Stimulated activated naive CD8-positive, alpha-beta T cell treated with anti-CD3 and anti-CD28 coated beads, Interleukin-15, Interleukin-2, amounts not matched to agents 100 ng/mL and 50 ng/mL, for 24 hours (primary cell): ENCODE measurements around the gene ABHD8.
"Not testable (repeated sequence)": the region's sequence is repeated elsewhere in the genome, so short reads cannot be mapped to it uniquely, and the experiment has no call there.

Experiments
- H3K27ac Mint-ChIP-seq: one replicate; pipeline ENCODE4 v1.8.0; 2021; ENCODE audit warnings: mild to moderate bottlenecking, mixed read lengths
- H3K27me3 Mint-ChIP-seq: one replicate; pipeline ENCODE4 v1.8.0; 2021; ENCODE audit warnings: mixed read lengths
- H3K36me3 Mint-ChIP-seq: one replicate; pipeline ENCODE4 v1.8.0; 2021; ENCODE audit warnings: low read depth, mixed read lengths
- H3K4me1 Mint-ChIP-seq: one replicate; pipeline ENCODE4 v1.8.0; 2021; ENCODE audit warnings: low read depth, mixed read lengths
- H3K4me3 Mint-ChIP-seq: one replicate; pipeline ENCODE4 v1.8.0; 2021; ENCODE audit warnings: mild to moderate bottlenecking, mixed read lengths
- H3K9me3 Mint-ChIP-seq: one replicate; pipeline ENCODE4 v1.8.0; 2021; ENCODE audit warnings: mixed read lengths

The ABHD8 gene

DNA sequence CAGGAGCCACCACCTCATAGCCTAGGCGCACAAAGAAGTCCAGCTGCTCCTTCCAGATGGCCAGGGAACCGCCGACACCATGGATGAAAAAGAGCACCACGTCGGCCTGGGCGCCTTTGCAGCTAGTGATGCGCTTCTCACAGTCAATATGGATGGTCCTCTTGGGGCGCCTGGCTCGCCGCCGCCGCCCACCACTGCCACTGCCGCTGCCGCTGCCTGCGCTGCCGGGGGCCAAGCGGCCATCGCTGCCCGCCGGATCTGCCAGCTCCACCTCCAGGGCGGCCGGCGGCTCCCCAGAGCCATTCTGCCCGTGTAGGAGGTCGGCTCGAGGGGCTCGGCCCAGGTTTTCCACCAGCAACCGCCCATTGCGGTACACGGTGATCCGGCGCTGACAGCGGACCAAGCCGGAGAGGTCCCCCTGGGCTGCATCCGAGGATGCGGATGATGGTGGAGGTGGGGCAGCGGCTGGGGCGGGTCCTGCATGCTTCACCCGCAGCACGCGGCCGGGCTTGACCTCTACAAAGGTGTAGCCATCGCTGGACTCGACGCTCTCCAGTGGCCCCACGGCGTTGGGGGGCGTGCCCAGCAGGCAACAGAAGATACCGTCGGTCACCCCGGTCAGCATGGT is 2.1 kb downstream of the ABHD8 start:
- Mint-ChIP-seq H3K36me3 (peaks cover 14% of the 10 kb centered on the region), H3K4me3 (no peak overlapping the region), H3K9me3 (no peaks in the 10 kb centered on the region), H3K27ac (no peak overlapping the region), H3K4me1 (peaks cover 35% of the 10 kb centered on the region), H3K27me3 (no peaks in the 10 kb centered on the region)

DNA sequence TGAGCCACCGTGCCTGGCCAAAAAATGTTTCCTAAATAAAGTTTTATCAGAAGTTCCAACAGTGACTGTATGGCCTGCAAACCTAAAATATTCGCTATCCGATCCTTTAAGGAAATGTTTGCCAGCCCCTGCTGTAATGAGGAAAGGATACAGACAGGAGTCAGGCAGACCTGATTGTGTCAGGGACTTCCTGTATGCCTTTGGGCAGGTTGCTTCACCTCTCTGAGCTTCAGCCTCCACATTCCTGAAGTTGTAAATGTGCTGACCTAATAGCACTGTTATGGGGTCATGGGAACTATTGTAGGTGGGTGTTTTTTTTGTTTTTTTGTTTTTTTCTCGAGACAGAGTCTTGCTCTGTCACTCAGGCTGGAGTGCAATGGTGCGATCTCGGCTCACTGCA is 6.2 kb downstream of the ABHD8 start:
- Mint-ChIP-seq H3K27ac (no peak overlapping the region), H3K9me3 (no peaks in the 10 kb centered on the region), H3K4me1 (peaks cover 22% of the 10 kb centered on the region), H3K27me3 (no peaks in the 10 kb centered on the region), H3K4me3 (no peak overlapping the region), H3K36me3 (peaks cover 15% of the 10 kb centered on the region)

DNA sequence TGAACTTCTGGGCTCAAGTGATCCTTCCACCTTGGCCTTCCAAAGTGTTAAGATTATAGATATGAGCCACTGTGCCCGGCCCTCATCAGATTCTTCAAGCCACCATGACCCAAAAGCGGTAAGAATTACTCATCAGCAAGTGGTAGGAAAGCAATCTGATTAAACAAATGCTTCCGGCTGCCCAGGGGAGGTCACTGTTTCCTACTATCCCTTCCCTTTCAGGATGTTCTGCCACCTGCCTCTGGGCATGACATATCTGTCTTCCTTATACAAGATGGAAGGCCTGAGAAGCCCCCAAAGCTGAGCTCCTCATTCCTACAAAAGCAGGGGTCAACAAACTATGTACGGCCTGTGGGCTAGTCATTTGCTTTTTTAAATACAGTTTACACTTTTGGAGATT is 7.0 kb downstream of the ABHD8 start:
- H3K27ac Mint-ChIP-seq = no peak overlapping the region
- H3K4me3 Mint-ChIP-seq = no peak overlapping the region
- no peaks in the 10 kb centered on the region for H3K9me3 Mint-ChIP-seq
- H3K36me3 Mint-ChIP-seq = peaks cover 13% of the 10 kb centered on the region
- peaks cover 23% of the 10 kb centered on the region for H3K4me1 Mint-ChIP-seq
- no peaks in the 10 kb centered on the region for H3K27me3 Mint-ChIP-seq

DNA sequence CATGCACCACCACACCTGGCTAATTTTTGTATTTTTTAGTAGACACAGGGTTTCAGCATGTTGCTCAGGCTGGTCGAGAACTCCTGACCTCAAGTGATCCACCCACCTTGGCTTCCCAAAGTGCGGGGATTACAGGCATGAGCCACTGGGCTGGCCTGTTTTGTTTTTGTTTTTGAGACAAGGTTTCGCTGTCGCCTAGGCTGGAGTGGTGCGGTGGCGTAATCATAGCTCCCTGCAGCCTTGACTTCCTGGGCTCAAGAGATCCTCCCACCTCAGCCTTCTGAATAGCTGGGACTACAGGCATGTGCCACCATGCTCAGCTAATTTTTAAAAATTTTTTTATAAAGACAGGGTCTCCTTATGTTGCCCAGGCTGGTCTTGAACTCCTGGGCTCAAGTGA is 7.7 kb downstream of the ABHD8 start:
- Mint-ChIP-seq H3K36me3 (peaks cover 13% of the 10 kb centered on the region), H3K4me1 (peaks cover 23% of the 10 kb centered on the region)
- H3K4me3 Mint-ChIP-seq, H3K9me3 Mint-ChIP-seq, H3K27me3 Mint-ChIP-seq, H3K27ac Mint-ChIP-seq: not testable (repeated sequence)

DNA sequence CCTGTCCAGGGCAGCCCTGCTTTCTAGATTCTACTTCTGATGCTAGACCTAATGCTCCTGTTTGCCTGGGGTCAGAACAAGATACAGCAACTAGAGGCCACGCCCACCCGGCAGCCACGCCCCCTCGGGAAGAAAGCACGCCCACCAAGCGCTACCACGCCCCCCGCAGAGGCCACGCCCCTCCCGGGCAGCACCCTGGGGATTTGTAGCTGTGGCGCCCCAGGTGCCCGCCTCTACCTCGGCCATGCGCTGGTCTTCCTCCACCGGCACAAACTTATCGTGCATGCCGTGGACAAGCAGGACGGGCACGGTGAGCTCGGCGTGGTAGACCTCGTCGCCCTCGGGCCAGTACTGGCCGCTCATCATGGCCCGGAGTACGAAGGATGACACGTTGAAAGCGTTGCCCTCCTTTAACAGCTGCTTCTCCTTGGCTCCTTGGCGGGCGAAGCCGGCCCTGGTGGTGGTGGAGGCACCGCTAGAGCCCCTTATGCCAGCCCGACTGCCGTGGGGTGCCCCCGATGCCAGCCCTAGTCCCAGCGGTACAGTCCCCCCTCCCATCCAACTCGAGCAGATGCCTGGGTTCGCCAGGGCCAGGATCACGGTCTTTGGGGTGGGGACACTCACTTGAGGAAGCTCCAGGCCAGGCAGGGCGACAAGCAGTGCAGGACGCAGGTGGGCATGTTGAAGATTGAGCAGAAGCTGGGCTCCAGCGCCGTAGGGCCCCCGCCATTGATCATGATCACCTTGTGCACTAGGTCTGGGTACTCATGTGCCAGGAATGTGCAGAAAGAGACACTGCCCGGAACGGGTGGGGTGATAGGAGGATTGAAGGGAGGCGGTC is 9.0 kb downstream of the ABHD8 start:
- H3K4me3 Mint-ChIP-seq = no peak overlapping the region
- H3K27ac Mint-ChIP-seq = no peak overlapping the region
- no peaks in the 10 kb centered on the region for H3K27me3 Mint-ChIP-seq
- no peaks in the 10 kb centered on the region for H3K9me3 Mint-ChIP-seq
- H3K36me3 Mint-ChIP-seq = peaks cover 13% of the 10 kb centered on the region
- peaks cover 23% of the 10 kb centered on the region for H3K4me1 Mint-ChIP-seq

DNA sequence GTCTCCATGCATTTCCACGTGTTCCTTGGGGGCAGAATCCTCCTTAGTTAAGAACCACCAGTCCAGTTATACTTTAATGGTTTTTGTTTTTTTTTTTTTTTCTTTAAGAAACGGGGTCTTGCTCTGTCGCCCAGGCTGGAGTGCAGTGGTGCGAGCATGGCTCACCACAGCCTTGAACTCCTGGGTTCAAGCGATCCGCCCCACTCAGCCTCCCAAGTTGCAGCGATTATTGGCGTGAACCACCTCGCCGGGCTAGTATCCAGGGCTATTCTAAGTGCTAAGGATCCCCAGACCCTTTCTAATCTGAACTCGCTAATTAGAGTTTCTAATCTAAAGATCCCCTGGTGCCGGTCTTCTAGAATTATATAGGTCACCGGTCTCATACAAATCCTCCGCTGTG is 9.6 kb downstream of the ABHD8 start:
- H3K27me3 Mint-ChIP-seq = no peaks in the 10 kb centered on the region
- H3K36me3 Mint-ChIP-seq = peaks cover 13% of the 10 kb centered on the region
- no peaks in the 10 kb centered on the region for H3K9me3 Mint-ChIP-seq

DNA sequence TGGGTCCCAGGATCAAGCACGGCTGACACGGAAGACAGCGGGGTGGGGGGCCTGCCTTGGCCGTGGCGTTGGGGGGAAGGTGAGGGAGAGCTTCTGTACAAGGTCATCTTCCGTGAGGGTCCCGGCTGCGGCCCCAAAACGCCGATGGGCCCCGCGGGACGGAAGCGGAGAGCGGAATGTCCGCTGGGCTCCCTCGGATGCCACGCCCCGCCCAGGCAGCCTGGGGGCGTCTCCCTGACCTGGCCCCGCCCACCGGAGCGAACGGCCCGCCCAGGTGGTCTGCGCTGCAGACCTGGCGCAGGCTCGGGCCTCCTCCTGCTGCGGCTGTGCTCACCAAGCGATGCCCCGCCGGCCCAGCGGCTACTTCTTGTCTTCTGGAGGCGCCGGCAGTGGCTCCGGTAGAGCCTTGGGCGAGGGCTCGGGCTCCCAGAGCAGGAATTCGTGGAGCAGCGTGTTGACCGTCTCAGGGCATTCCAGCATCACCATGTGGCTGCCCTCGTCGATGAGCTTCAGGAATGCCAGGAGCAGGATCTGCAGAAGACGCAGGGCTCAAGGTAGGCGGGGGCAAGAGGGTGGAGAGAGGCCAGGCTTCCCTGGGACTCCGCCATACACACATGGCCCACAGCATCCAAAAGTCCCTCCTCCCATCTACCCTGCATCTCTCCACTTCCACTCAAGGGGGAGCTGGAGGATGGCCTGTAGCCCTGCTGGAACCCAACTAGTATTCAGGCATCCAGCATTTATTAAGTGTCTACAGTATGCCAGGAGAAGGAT is 10.7 kb downstream of the ABHD8 start:
- Mint-ChIP-seq H3K36me3 (peaks cover 8% of the 10 kb centered on the region), H3K9me3 (no peaks in the 10 kb centered on the region), H3K4me3 (peak overlapping the region; percentile 88), H3K27ac (peak overlapping the region; percentile 81), H3K27me3 (no peaks in the 10 kb centered on the region), H3K4me1 (peaks cover 23% of the 10 kb centered on the region)

More for the DNA sequence above, 9.6 kb downstream of the ABHD8 start:
- Mint-ChIP-seq H3K4me3 (no peak overlapping the region), H3K27ac (no peak overlapping the region), H3K4me1 (peaks cover 23% of the 10 kb centered on the region)

DNA sequence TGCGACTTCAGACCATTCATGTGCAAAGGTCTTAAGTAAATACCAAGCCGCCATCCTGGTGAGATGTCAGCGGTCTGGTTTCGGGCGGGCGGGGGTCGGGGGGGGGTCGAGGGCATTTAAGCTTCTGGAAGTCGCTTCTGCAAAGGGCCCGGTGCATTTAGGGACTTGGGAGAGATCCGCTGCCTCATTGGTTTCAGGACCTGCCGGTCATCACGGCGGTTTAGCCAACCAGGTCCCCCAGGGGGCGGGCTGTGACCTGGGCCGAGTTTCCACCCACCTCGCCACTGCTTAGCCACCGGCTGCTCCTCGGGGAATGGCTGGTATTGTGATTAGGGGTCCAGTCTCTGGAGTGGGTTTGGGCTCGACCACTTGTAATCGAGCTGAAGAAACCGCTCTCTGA is 13.7 kb downstream of the ABHD8 start:
- Mint-ChIP-seq H3K27ac (no peak overlapping the region), H3K27me3 (no peaks in the 10 kb centered on the region), H3K36me3 (peaks cover 18% of the 10 kb centered on the region), H3K9me3 (no peaks in the 10 kb centered on the region), H3K4me1 (peaks cover 11% of the 10 kb centered on the region), H3K4me3 (no peak overlapping the region)

DNA sequence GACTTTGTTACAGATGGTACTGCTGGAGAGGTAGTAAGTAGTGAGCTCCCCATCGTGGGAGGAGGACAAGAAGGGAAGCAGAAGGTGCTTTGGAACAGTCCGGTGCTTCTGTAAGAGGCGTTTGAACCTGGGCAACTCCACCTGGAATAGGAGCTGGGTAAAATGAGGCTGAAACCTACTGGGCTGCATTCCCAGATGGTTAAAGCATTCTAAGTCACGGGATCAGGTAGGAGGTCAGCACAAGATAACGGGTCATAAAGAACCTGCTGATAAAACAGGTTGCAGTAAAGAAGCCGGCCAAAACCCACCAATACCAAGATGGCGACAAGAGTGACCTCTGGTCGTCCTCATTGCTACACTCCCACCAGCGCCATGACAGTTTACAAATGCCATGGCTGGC is 16.5 kb downstream of the ABHD8 start:
- Mint-ChIP-seq H3K36me3 (peaks cover 27% of the 10 kb centered on the region), H3K4me1 (peaks cover under 1% of the 10 kb centered on the region), H3K27me3 (no peaks in the 10 kb centered on the region), H3K9me3 (no peaks in the 10 kb centered on the region), H3K27ac (no peak overlapping the region), H3K4me3 (no peak overlapping the region)

DNA sequence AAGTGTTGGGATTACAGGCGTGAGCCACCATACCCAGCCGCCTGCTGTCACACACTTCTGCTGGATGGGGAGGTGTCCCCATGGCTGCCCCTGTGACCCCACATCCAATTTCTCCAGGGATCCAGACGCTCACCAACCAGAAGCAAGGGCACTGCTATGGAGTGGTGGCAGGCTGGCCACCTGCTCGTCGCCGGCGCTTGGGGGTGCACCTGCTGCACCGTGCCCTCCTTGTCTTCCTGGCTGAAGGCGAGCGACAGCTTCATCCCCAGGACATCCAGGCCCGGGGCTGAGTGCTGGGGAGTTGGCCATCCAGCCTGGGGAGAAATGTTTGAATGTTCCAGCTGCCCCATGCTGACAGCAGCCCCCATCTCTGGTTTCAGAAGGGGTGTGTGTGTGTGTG is 17.0 kb downstream of the ABHD8 start:
- Mint-ChIP-seq H3K4me3 (no peak overlapping the region), H3K9me3 (no peaks in the 10 kb centered on the region), H3K27me3 (no peaks in the 10 kb centered on the region), H3K27ac (no peak overlapping the region), H3K36me3 (peaks cover 27% of the 10 kb centered on the region), H3K4me1 (peaks cover 3% of the 10 kb centered on the region)

DNA sequence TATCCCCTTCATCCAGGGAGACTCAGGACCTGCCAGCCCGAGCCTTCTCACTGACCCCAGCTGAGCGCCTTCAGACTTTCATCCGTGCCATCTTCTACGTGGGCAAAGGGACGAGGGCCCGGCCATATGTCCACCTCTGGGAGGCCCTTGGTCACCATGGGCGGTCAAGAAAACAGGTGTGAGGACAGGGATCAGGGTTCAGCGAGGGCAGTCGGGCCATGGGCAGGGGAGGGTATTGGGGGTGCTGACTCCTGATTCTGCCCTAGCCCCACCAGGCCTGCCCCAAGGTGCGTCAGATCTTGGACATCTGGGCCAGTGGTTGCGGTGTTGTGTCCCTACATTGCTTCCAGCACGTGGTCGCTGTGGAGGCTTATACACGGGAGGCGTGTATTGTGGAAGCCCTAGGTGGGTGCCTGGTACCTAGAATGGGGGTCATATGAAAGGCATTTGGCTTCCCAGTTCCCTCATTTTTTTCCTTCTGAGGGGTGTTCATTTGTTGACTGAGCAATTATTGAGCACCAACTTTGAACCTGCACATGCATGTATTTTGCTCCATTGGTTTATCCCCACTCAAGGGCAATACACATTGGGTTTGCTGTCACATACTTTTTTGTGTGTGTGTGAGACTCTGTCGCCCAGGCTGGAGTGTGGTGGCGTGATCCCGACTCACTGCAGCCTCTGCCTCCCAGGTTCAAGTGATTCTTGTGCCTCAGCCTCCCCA is 17.6 kb downstream of the ABHD8 start:
- H3K36me3 Mint-ChIP-seq = peaks cover 27% of the 10 kb centered on the region
- no peaks in the 10 kb centered on the region for H3K9me3 Mint-ChIP-seq
- no peak overlapping the region for H3K4me3 Mint-ChIP-seq
- peaks cover 6% of the 10 kb centered on the region for H3K4me1 Mint-ChIP-seq
- H3K27ac Mint-ChIP-seq = no peak overlapping the region
- H3K27me3 Mint-ChIP-seq = no peaks in the 10 kb centered on the region

DNA sequence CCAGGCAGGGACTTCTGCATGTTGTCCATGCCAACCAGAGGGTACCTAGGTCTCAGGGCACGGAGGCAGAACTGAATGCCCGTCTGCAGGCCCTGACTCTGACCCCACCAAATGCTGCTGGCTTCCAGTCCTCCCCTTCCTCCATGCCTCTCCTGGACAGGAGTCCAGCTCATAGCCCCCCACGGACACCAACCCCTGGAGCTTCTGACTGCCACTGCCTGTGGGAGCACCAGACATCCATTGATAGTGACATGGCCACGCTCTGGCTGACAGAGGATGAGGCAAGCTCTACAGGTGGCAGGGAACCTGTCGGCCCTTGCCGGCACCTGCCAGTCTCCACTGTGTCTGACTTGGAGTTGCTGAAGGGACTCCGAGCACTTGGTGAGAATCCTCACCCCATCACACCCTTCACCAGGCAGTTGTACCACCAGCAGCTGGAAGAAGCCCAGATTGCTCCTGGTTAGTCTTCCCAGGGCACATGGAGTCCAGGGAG is 19.7 kb downstream of the ABHD8 start:
- Mint-ChIP-seq H3K27ac (no peak overlapping the region), H3K4me3 (peak overlapping the region; percentile 90), H3K9me3 (no peaks in the 10 kb centered on the region), H3K36me3 (peaks cover 27% of the 10 kb centered on the region), H3K27me3 (no peaks in the 10 kb centered on the region), H3K4me1 (peaks cover 6% of the 10 kb centered on the region)

DNA sequence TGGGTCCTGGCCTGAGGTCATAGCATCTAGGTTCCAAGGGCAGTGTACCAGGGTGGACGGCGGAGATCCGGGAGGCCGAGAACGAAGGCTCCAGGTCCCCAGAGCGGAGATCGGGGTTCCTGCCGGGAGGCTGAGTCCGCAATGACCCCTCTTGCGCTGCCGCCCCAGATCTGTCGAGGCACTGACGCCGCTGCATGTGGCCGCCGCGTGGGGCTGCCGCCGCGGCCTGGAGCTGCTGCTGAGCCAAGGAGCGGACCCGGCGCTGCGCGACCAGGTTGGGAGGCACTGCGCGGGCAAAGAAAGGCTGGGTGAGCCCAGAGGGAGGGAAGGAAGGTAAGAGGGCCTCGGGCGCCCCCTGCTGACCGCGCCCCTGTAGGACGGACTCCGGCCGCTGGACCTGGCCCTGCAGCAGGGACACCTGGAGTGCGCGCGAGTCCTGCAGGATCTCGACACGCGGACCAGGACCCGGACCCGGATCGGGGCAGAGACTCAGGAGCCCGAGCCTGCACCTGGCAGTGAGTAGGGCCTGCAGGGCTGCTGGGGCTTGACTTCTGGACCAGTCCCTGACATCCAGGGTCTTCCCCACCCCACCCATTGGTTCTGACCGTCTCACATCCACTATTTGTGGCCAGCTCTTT is 20.6 kb downstream of the ABHD8 start:
- H3K4me3 Mint-ChIP-seq = peak overlapping the region; percentile 90
- no peaks in the 10 kb centered on the region for H3K27me3 Mint-ChIP-seq
- no peaks in the 10 kb centered on the region for H3K9me3 Mint-ChIP-seq
- H3K27ac Mint-ChIP-seq = peak overlapping the region; percentile 85
- H3K36me3 Mint-ChIP-seq = peaks cover 28% of the 10 kb centered on the region
- H3K4me1 Mint-ChIP-seq = peaks cover 6% of the 10 kb centered on the region
